Measurements from ENCODE around the gene ZBTB5. TPM values are rescaled to one million over a fixed set of nuclear protein-coding genes. Genes with fewer than 3 reads are reported as not detected.

The ZBTB5 gene
- total and polyA plus RNA-seq, 2 of the 13 experiments (the other 11 are each of a cell fraction or from before 2014, with no cell fraction given), result 12.5 to 20.5 TPM

- TF ChIP-seq IRF9 (CRISPR knock-in tag; IDR thresholded peaks at IDR 0.05; ENCODE audit: borderline replicate concordance) (peak; percentile 9; the same call in 1 of the 2 replicates), DBP (CRISPR knock-in tag; IDR thresholded peaks at IDR 0.05; ENCODE audit: not compliant biosample characterization) (no peak), ZNF577 (CRISPR knock-in tag; IDR thresholded peaks at IDR 0.05; ENCODE audit: borderline replicate concordance, low read depth) (no peak), TEAD2 (CRISPR knock-in tag; IDR thresholded peaks at IDR 0.05) (no peak), FOSL2 (CRISPR knock-in tag; IDR thresholded peaks at IDR 0.05) (0 out of 2 replicates have a peak, but pooled peaks have one; percentile 4), ZMYM2 (CRISPR knock-in tag; IDR thresholded peaks at IDR 0.05) (no peak), ZNF253 (CRISPR knock-in tag; IDR thresholded peaks at IDR 0.05; ENCODE audit: borderline replicate concordance) (no peak), HNRNPLL (IDR thresholded peaks at IDR 0.05; ENCODE audit: low read depth, low read length, poor library complexity, severe bottlenecking) (no peak), MAFF (IDR thresholded peaks at IDR 0.05; ENCODE audit: low read depth, low read length) (no peak), IKZF5 (CRISPR knock-in tag; IDR thresholded peaks at IDR 0.05) (no peak), HDAC1 (CRISPR knock-in tag; IDR thresholded peaks at IDR 0.05) (no peak; the same call in 1 of the 2 replicates), ZNF552 (CRISPR knock-in tag; IDR thresholded peaks at IDR 0.05; ENCODE audit: borderline replicate concordance) (no peak), KMT2A (CRISPR knock-in tag; IDR thresholded peaks at IDR 0.05) (no peak), CENPT (CRISPR knock-in tag; IDR thresholded peaks at IDR 0.05; ENCODE audit: low read depth) (no peak), ZNF251 (CRISPR knock-in tag; IDR thresholded peaks at IDR 0.05) (no peak), ZNF383 (CRISPR knock-in tag; IDR thresholded peaks at IDR 0.05; ENCODE audit: borderline replicate concordance) (no peak), AHR (CRISPR knock-in tag; IDR thresholded peaks at IDR 0.05) (0 out of 2 replicates have a peak, but pooled peaks have one; percentile 47), CHCHD3 (CRISPR knock-in tag; IDR thresholded peaks at IDR 0.05) (no peak), ZNF263 (CRISPR knock-in tag; IDR thresholded peaks at IDR 0.05) (peak; percentile 68), BCL6 (CRISPR knock-in tag; IDR thresholded peaks at IDR 0.05) (no peak), CCDC6 (CRISPR knock-in tag; IDR thresholded peaks at IDR 0.05) (no peak), ZNF850 (CRISPR knock-in tag; conservative IDR thresholded peaks at IDR 0.05) (no peak), ZBTB25 (CRISPR knock-in tag; IDR thresholded peaks at IDR 0.05) (no peak)
Observed at GRCh38 chr9:37410969-37411785, 54.1 kb downstream of the ZBTB5 start (continued).

All from HepG2 (cell line).